Psoas muscle (tissue), 8 donors: ENCODE results near the gene FXYD2. TPM values are rescaled to one million over a fixed set of nuclear protein-coding genes. Genes with fewer than 3 reads are reported as not detected.

Experiments used
- ATAC-seq, 4 donors: fragments of 200-7000 bp; cut with Tn5 transposase; one replicate each; pipeline ENCODE4 v1.9.1; 2020; ENCODE audit warnings: moderate library complexity in 3 of 4, mild to moderate bottlenecking in 2 of 4
- DNase-seq, 2 donors: peaks; one replicate each; pipeline ENCODE4 v3.0.0-alpha.2; 2020
- H3K27ac ChIP-seq: fragments of 200-600 bp; one replicate; pipeline ENCODE4 v1.8.0; 2022
- H3K27me3 ChIP-seq, 3 donors: fragments of 200-600 bp in 1 of 3; one replicate each; pipeline versions ENCODE4 v1.6.1 to v1.8.0; 2013 to 2022; ENCODE audit warnings: low read length in 2 of 3, mild to moderate bottlenecking in 2 of 3, moderate library complexity in 1 of 3; ENCODE audit not compliant: insufficient read depth in 3 of 3
- H3K36me3 ChIP-seq, 2 donors: fragments of 200-600 bp in 1 of 2; one replicate each; pipeline versions ENCODE4 v1.6.1 to v1.8.0; 2013 to 2022; ENCODE audit warnings: low read depth in 1 of 2, mild to moderate bottlenecking in 1 of 2, moderate library complexity in 1 of 2; ENCODE audit not compliant: insufficient read depth in 1 of 2
- H3K4me1 ChIP-seq: fragments of 200-600 bp; one replicate; pipeline ENCODE4 v1.8.0; 2022
- H3K4me3 ChIP-seq: fragments of 200-600 bp; one replicate; pipeline ENCODE4 v1.8.0; 2022; ENCODE audit warnings: mild to moderate bottlenecking
- H3K9me3 ChIP-seq: fragments of 200-600 bp; one replicate; pipeline ENCODE4 v1.8.0; 2022
- WGBS, 3 donors: extraction: QIAGEN DNeasy Blood & Tissue Kit; methylation state at CpG; one replicate each; pipeline versions ENCODE4 v1.1.6 to v1.1.7; 2013; 5-methylcytosine and 5-hydroxymethylcytosine counted together
- intact Hi-C, 2 donors: fragments of 100-400 bp; cut with DNase I; formaldehyde crosslinking; loops; one replicate each; pipeline versions ENCODE4 v1.11.0 to v1.14.2; 2022
- polyA plus RNA-seq, 3 donors: library from polyadenylated mRNA; stranded (reverse); fragments of 200-250 nt; gene quantifications; one replicate each; pipeline ENCODE4 v1.2.3, GENCODE V29; 2013
- total RNA-seq, 4 donors: library from RNA; stranded (reverse); fragmentation: NEBNext Ultra II Directional in 2 of 4; extraction: Animal tissue kit (Norgen Biotek cat#: 25700) in 2 of 4; gene quantifications; one replicate each; pipeline versions ENCODE4 v1.2.1 to v1.2.4, GENCODE V29; 2021 to 2023
- TF ChIP-seq, protein P1 (sequence below): fragments of 200-600 bp; IDR thresholded peaks from one replicate; pipeline ENCODE4 v1.8.0; 2022; ENCODE audit warnings: antibody characterized with exemption
- donor health status: healthy with polysubstance abuse.
- donor health status: DM: no; HTN: no; CAD: no; lungs with moderate emphysema.
- donor health status: Bipolar disorder and iron deficiency.
- donor health status: healthy.
- donor health status: DM: yes; HTN: yes; CAD: no.
- donor health status: DM: no; HTN: no; CAD: no.
- donor health status: DM: no; HTN: no; CAD: no.
- donor health status: DM: yes; HTN: yes; CAD: no.

Gene FXYD2
- total and polyA plus RNA-seq, 7 donors: 0.17 to 0.69 (median 0.42) TPM; not detected in 2

DNA sequence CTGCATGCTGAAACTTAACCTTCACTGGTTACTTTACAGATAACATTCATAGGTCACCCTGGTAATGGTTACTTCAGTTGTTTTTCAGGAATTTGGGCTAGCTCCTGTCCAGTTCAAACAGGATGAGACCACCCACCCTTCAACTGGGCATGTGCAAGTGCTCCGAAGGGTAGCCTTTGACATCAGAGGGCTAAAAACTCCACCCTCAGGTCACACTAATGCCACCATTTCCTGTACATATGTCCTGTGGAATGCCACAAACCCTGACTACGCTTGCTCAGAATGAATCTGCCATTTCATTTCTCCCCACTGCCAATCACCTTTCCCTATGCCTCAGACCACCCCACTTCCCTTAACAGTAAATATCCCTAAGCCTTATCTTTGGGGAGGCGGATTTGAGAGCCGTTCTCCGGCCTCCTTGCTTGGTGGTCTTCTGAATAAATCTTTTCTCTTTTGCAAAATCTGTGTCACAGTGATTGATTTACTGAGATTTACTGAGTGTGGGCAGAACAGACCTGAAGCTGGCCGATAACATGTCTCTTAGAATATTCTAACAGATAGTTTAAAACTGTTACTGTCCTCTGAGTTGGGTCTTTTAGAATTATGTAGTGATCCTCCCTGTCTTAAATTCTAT lies 25.4 kb upstream of the FXYD2 start:
- ATAC-seq (no peak), DNase-seq (no peak)
- Histone ChIP-seq H3K4me1 (no peaks in the 10 kb centered on the region), H3K4me3 (no peak overlapping the region), H3K27ac (no peak overlapping the region), H3K9me3 (no peaks in the 10 kb centered on the region), H3K36me3 (no peaks in the 10 kb centered on the region), H3K27me3 (no peaks in the 10 kb centered on the region)
- TF ChIP-seq, protein P1, sequence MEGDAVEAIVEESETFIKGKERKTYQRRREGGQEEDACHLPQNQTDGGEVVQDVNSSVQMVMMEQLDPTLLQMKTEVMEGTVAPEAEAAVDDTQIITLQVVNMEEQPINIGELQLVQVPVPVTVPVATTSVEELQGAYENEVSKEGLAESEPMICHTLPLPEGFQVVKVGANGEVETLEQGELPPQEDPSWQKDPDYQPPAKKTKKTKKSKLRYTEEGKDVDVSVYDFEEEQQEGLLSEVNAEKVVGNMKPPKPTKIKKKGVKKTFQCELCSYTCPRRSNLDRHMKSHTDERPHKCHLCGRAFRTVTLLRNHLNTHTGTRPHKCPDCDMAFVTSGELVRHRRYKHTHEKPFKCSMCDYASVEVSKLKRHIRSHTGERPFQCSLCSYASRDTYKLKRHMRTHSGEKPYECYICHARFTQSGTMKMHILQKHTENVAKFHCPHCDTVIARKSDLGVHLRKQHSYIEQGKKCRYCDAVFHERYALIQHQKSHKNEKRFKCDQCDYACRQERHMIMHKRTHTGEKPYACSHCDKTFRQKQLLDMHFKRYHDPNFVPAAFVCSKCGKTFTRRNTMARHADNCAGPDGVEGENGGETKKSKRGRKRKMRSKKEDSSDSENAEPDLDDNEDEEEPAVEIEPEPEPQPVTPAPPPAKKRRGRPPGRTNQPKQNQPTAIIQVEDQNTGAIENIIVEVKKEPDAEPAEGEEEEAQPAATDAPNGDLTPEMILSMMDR: no peak
- intact Hi-C loops: no loop called here
- WGBS, 3 donors: 92 to 93% (median 92%) methylated on average over 6 of the region's 6 CpGs

DNA sequence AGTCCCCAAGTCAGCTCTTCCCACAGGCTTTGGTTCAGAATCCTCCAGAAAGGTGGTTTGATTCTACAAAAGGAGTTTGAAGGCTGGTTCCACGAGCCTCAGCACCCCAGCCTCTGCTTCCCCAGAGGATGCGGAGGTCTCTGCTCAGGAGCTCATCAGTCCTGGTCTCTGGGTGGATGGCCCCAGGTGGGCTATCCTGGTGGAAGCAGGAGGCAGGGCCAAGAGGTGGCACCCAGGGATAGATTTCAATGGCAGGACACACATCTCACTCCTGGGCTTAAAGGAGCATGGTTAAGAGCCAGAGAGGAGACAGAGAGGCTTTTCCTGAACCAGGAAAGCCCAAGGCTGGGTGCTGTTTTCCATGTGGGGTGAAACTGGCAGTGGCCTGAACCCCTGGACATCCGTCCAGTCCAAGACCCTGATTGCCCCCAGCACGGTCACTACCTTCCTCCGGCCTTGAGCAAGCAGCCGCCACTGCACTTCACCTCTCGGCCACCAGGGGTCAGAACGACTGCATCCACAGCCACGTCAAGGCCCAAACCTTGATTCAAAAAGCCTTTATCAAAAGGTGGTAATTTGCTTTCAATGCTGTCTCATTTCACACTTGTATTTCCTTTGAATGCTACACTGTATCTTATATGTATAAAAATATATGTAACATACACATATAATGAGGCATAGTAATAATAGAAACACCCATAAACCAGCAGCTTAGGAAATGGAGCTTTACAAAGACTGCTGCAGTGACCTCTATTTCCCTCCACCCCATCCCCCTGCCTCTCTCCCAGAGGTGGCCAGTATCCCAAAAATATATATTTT lies 19.3 kb upstream of the FXYD2 start:
- TF ChIP-seq, protein P1: peak; percentile 99
- H3K27ac ChIP-seq: no peak overlapping the region
- ATAC-seq: peak; percentile 82 to 92 (median 83)
- no peaks in the 10 kb centered on the region for H3K9me3 ChIP-seq
- no peaks in the 10 kb centered on the region for H3K27me3 ChIP-seq
- H3K36me3 ChIP-seq: no peaks in the 10 kb centered on the region
- H3K4me3 ChIP-seq: no peak overlapping the region
- intact Hi-C loops: loop anchor here (1.0 to 5.0 kb wide), 4 partner anchors 61 to 208 kb away; no protein-coding TSS in a partner anchor
- DNase-seq: peak; percentile 77 to 87
- no peaks in the 10 kb centered on the region for H3K4me1 ChIP-seq
- WGBS, 3 donors: 25 to 27% (median 25%) methylated on average over 9 of the region's 9 CpGs

DNA sequence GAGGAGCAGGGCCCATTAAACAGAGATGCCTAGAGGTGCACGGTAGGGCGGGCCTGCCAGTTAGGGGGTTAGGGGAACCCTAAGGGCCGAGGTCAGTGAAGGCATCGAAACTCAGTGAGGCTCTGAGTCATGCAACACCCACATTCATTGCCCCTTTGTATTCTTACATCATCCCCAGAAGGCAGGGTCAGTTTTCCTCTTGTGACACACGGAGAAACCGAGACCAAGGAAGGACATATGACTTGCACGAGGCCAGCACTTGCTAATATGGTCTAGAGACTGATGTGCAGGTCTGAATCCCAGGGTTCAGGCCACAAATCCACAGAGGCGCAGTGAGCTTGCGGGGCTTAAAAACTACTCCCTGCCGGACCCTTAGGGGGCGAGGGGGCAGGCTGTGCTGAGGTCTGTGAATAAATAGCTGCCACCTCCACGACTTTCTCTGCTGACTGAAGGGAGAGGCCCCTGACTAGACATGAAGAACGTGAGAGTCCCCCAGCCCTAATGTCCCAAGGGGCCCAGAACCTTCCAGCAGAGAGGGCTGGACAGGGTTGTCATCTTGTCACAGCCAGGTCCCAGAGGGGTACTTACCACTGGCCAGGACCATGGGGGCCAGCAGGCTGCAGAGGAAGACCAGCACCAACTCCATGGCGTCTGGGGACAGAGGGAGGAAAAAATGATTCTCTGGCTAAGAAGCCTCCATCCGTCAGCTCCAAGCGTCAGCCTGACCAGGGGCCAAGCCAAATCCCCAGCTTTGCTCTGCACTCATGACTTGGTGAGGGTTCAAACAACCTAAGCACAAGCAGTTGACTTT lies 17.8 kb upstream of the FXYD2 start:
- Histone ChIP-seq H3K36me3 (no peaks in the 10 kb centered on the region), H3K4me1 (no peaks in the 10 kb centered on the region), H3K27me3 (no peaks in the 10 kb centered on the region), H3K9me3 (no peaks in the 10 kb centered on the region), H3K4me3 (no peak overlapping the region), H3K27ac (no peak overlapping the region)
- TF ChIP-seq, protein P1: no peak
- WGBS, 3 donors: 80 to 84% (median 84%) methylated on average over 16 of the region's 16 CpGs
- DNase-seq (no peak), ATAC-seq (peak in 3 of 4 donors; percentile 31 to 43 (median 32))
- intact Hi-C loops: loop anchor here (5.0 kb wide), 1 partner anchor 210 kb away; no protein-coding TSS in a partner anchor

DNA sequence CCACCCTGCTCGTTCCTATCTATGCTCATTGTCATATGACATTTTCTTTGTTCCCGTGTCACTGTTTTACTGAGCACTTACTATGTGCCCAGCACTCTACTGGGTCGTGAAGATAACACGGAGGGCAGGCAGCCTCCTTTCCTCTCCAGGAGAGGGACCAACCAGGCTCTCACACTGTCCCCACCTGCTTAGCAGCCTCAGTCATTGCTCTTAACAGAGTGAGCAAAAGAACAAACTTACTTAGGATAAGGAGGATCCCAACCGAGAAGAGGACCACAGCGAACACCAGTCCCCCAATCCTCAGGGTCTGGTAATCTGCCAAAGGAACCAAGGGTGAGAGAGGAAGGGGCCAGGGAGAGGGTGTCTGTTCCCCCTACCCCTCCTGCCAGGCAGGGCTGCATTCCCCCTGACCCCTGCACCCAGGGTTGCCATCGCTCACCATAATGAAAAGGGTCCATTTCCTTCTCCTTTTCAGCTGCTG lies 17.0 kb upstream of the FXYD2 start:
- WGBS, 3 donors: 93 to 94% (median 93%) methylated on average over 7 of the region's 7 CpGs
- no peaks in the 10 kb centered on the region for H3K9me3 ChIP-seq
- H3K4me1 ChIP-seq: no peaks in the 10 kb centered on the region
- intact Hi-C loops: loop anchor here (5.0 kb wide), 1 partner anchor 211 kb away; no protein-coding TSS in a partner anchor
- H3K27me3 ChIP-seq: no peaks in the 10 kb centered on the region
- TF ChIP-seq, protein P1: no peak
- H3K27ac ChIP-seq: no peak overlapping the region
- ATAC-seq (no peak), DNase-seq (no peak)
- no peak overlapping the region for H3K4me3 ChIP-seq
- no peaks in the 10 kb centered on the region for H3K36me3 ChIP-seq
